ENCODE measurements around the gene AKAP12.
"Not testable (repeated sequence)": the region's sequence is repeated elsewhere in the genome, so short reads cannot be mapped to it uniquely, and the experiment has no call there.

AKAP12 gene

DNA sequence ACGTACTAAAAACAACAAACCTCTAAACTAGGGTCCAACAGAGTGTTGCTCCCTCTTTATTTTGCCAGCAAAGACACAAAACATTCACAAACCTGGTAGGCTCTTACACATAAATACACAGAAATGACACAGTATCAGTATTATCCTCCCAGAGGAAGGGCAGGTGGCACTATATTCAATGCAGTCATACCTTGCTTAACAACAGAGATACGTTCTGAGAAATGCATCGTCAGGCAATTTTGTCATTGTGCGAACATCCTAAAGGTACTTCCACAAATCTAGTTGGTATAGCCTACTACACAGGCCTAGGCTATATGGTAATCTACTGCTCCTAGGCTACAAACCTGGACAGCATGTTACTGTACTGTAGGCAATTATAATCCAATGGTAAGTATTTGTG is 142.0 kb downstream of the AKAP12 start:
- DNase-seq (ENCODE audit: low read depth), result no peak

DNA sequence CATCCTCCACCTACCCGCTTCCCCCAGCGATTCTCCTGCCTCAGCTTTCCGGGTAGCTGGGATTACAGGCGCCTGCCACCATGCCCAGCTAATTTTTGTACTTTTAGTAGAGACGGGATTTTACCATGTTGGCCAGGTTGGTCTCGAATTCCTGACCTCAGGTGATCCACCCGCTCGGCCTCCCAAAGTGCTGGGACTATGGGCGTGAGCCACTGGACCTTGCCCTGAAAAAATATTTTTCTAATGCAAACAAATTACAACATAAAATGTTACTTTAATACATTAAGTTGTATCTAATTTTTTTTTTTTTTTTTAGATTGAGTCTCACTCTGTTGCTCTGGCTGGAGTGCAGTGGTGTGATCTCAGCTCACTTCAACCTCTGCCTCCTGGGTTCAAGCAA is 142.9 kb downstream of the AKAP12 start:
- not testable (repeated sequence) for DNase-seq (ENCODE audit: low read depth)

GRCh38 chr6:151384151-151384550 is 144.4 kb downstream of the AKAP12 start:
- DNase-seq (ENCODE audit: low read depth), result no peak

DNA sequence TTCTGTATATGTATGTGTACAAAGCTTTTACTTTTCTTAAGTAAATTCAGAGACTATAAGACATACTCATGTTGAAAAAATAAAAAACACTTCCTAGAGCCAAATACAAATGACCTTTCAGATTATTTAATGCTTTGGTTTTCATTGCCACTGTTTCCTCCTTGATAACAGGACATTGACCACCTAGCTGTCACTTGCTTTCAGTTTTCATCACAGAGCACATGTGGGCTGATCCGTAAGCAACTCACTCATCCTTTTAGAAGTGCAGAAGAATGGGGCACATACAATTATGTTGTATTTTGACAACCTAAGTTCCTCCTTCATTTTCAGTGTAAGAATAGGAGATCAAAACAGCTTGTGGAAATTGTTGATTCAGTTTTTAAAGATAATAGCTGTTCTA is 145.4 kb downstream of the AKAP12 start:
- no peak for DNase-seq (ENCODE audit: low read depth)

DNA sequence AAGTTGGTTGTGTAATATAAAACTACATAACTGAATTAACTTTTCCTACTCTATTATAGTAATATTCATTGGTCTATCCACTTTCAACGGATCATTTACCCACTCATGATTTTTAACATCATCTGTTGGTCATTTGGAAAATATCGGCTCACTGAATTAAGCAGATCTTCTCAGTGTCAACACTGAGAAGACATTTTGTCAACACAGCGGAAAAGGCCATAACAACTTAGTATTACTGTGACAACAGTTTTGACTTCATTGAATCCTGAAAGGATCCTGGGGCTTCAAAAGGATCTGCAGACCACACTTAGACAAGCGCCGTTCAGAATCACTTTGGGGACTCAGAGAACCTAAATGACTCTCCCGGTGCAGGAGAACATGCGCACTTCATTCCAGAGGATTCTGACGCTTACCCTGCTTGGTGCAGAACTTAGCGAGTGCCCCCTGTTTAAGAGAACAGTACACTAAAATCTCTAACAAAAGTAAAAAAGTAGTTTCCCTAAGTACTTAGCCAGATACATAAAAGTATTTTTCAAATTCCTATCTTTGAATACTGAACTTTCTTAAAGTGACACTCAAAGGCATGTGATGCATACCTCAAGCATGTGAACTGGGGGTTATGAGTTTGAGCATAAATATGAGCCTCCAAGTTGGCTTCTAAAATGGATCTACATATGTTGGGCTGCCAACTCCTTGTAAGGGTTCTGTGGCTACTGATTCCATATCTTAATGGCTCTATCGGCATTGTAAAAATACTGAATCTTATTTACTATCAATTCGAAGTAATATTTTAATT is 147.6 kb downstream of the AKAP12 start:
- DNase-seq (ENCODE audit: low read depth), result no peak

GRCh38 chr6:151388236-151388635 is 148.5 kb downstream of the AKAP12 start:
- no peak for DNase-seq (ENCODE audit: low read depth)

DNA sequence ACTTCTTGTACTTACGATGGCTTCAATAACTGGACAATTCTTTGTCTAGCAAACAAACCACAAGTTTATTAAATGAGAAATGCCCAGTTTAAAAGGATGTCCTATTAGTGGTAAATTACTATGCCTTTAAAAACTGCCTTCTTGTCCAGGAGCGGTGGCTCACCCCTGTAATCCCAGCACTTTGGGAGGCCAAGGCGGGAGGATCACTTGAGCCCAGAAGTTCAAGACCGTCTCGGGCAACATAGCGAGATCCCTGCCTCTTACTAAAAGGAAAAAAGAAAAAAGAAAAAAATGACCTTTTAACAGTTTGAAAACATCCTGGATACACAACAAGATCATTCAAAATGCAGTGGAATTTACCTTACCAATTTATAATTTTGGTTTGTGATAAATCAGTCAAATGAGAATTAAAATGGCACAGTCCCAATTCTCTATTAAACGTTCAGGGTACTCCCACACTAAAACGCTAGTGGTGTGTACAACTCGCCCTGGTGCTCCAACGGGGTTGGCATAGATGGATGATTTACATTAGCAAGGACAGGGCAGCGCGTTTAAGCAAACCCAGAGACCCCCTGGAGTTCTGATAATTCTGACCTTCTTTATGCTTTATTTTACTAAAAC is 149.3 kb downstream of the AKAP12 start:
- DNase-seq (ENCODE audit: low read depth), result no peak

GRCh38 chr6:151389618-151390275 is 150.0 kb downstream of the AKAP12 start:
- DNase-seq (ENCODE audit: low read depth), result no peak

DNA sequence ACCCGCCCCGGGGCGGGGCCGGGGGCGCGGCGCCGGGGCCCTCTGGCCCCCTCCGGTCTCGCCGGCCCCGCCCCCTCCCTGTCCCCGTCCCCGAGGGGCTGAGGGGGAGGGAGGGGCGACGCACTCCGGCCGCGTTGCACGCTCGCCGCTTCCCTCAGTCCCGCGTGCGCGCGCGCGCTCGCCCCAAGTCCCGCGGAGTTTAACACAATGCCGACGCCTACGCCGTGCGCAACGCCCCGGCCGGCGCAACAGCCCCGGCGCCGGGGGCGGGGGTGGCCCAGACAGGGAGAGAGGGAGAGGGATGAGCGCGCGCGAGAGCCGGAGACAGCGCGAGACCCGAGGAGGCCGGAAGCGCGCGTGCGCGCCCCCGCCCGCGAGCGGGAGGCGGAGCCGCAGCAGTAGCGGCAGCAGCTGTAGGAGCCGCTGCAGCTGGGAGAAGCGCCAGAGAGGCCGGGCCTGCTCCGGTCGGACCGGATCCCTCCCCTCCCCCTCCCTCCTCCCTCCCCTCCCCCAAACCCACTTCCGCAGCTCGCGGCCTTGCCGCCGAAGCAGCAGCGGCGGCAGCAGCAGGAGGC is 150.6 kb downstream of the AKAP12 start:
- DNase-seq (ENCODE audit: low read depth), result peak; percentile 97

DNA sequence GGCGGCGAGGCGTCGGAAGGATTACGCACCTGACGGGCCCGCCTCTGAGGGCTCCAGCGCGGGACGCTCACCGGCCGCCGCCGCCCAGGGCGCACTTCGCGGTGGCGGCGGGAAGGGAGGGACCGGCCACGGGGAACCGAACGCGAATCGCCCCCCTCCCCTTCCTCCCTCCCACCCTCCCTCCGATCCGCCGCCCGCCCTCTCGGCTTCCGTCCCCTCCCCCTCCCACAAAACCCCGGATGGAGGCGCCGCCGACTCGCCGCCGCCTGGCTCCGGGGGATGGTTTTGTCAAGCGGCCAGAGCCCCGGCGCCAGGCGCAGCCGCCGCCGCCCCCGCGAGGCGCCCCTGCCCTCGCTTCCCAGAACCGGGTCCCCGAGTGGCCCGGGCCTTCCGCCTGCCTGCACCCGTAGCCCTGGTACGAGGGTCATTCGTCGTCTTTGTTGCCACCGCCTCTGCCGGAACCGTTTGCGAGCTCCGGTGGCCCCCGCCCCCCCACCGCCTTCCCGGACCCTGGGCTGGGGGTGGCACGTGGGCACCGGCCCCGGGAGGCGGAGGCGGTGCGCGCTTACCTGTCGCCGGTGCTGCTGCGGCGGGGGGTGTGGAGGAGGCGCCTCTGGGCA is 151.2 kb downstream of the AKAP12 start:
- DNase-seq (ENCODE audit: low read depth), result peak; percentile 75

DNA sequence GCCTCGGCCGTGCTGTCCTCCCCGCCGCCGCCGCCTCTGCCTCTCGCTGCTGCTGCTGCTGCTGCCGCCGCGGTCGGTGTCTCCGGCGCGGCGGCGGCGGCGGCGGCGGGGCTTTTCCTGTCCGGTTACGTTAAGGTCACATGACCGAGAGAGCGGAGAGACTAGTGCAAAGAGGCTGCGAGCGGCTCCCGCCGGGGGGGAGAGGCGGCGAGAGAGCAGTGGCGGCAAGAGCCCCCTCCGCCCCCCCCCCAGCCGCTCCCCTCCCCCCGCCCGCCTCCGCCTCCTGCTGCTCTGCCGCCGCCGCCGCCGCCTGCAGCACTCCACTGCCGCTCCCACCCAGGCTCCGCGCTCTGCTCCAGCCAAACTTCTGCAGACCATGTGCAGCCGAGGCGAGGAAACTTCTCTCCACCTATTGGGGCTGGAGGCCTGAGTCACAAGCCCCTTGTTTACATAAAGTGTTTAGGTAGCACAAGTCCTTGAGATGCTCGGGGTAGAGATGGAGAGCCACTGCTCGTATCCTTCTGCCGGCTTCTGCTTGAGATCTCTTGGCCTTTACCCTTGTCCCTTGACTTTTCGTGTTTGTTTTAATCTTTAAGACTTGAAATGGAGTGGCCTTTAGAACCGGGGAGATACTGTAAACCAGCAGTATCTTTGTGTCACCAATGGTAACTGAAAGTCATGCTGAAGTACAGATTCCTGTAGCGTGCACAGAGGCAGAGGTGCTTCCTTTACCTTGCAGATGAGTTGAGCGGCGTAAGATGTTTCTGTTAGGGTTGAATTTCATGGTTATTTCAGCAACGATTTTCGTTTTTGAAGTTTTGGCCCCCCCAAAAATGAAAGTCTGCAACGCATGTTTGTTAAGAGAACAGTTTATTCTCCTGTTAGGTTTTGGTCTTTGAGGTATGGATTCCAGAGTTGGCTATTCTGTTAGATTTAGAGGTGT is 152.0 kb downstream of the AKAP12 start, which contains the start of gene ZBTB2:
Gene ZBTB2 (minus strand): TSS at position 89 of the 943 bp plus-strand sequence. CDS start 17,922 bp downstream, outside the sequence.
- DNase-seq (ENCODE audit: low read depth), result peak; percentile 53

- no peak for DNase-seq (ENCODE audit: low read depth)
These were observed 152.7 kb downstream of the AKAP12 start for GRCh38 chr6:151392427-151392826.

DNA sequence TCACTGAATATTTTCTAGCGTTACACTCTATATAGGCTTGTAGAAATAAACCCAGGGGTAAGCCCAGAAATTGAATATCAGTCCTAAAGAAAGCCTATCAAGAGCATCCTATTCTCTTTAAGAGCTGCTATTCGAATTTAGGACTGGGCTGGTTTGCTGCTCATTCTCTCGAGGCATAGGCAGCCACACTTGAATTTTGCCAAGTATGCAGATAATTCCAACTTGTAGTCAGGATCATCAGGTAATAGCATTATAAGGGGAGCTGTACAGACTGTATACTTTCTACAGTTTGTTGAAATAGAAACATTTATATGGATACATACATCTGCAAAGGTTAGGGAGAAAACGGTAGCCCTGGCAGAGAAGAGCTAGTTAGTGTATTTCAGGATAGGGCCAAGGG is 153.6 kb downstream of the AKAP12 start:
- no peak for DNase-seq (ENCODE audit: low read depth)

GRCh38 chr6:151399679-151400078 is 159.9 kb downstream of the AKAP12 start:
- no peak for DNase-seq (ENCODE audit: low read depth)

GRCh38 chr6:151400473-151400872 is 160.7 kb downstream of the AKAP12 start:
- no peak for DNase-seq (ENCODE audit: low read depth)

DNA sequence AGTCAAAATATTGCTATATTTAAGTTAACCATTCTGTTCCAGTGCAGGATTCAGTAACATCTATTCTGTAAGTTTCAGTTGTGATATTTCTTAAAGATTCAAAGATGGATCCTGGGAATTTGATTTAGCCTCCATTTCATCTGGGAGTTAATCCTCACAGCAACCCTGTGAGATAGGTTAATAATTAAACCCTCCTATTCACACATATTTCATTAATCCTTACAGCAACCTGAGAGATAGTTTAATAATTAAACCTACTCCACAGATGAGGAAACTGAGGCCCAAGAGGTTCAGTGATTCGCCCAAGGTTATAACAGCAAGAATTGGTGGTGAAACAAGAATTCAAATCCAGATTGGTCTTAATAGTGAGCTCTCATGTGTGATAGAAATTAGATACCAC is 162.5 kb downstream of the AKAP12 start:
- no peak for DNase-seq (ENCODE audit: low read depth)

- no peak for DNase-seq (ENCODE audit: low read depth)
These were observed 164.1 kb downstream of the AKAP12 start for GRCh38 chr6:151403919-151404308.

All from activated gamma-delta T cell treated with anti-CD3 and anti-CD28 coated beads, Interleukin-2, amount 50 U/mL, for 16 hours (primary cell).